ENCODE results near the gene GALNT1. TPM values are rescaled to one million over a fixed set of nuclear protein-coding genes. Genes with fewer than 3 reads are reported as not detected.

Gene GALNT1
- polyA plus RNA-seq, 1 donor (not counting 4 experiments of a cell fraction or from before 2014, with no cell fraction given) = 69.4 TPM

DNA sequence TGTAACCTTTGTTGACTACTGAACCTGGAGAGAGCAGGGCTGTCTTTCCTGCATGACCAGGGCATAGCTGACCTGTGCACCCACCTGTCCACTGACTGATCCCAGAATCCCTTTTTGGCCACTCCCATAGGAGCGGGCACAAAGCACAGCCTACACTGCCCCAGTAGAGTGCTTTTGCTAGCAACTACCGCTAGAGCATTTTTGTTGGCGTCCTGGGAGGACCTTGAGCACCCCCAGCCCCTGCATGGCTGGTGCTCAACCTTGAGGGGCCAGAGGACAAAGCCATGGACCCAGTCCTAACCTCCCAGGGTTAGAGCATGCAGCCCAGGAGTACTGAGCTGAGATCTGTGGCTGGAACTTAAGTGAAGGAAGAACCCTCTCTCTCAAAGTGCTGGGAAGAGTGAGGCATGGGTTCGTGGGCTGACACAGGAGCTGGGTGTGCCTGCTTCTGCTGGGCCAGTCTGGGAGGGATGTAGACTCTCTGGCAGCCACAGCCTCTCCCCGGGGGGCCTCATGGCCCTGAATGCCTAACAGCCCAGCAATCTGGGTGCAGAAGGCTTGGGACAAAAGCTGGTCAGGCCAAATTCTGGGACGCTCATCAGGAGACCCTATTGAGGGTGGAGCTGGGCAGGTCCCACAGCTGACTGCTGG, 140.0 kb downstream of the GALNT1 start:
- dilution Hi-C loops (cut with MboI; ENCODE audit: extremely low pct_ligation_motif_present, low sequenced_read_pairs) = no loop called here
- no peak for TF ChIP-seq EZH2 (IDR thresholded peaks at IDR 0.05; ENCODE audit: low read length)
- TF ChIP-seq, protein P1, sequence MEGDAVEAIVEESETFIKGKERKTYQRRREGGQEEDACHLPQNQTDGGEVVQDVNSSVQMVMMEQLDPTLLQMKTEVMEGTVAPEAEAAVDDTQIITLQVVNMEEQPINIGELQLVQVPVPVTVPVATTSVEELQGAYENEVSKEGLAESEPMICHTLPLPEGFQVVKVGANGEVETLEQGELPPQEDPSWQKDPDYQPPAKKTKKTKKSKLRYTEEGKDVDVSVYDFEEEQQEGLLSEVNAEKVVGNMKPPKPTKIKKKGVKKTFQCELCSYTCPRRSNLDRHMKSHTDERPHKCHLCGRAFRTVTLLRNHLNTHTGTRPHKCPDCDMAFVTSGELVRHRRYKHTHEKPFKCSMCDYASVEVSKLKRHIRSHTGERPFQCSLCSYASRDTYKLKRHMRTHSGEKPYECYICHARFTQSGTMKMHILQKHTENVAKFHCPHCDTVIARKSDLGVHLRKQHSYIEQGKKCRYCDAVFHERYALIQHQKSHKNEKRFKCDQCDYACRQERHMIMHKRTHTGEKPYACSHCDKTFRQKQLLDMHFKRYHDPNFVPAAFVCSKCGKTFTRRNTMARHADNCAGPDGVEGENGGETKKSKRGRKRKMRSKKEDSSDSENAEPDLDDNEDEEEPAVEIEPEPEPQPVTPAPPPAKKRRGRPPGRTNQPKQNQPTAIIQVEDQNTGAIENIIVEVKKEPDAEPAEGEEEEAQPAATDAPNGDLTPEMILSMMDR (optimal IDR thresholded peaks at IDR 0.05 in 1 of 3, IDR thresholded peaks at IDR 0.05 in 1 of 3, conservative IDR thresholded peaks at IDR 0.05 in 1 of 3; ENCODE audit: extremely low read depth in 1 of 3, insufficient read depth in 2 of 3, low read length in 3 of 3) = no peak
- H3K27ac ChIP-seq (ENCODE audit: control insufficient read depth, insufficient read depth, low read length) = no peak overlapping the region
- H2AFZ ChIP-seq (ENCODE audit: control insufficient read depth, low read length) = no peak overlapping the region
- no peaks in the 10 kb centered on the region for H3K79me2 ChIP-seq (ENCODE audit: control insufficient read depth, insufficient read depth, low read length)
- H3K4me3 ChIP-seq (ENCODE audit: control insufficient read depth in 2 of 3, extremely low read depth in 1 of 3, insufficient read depth in 2 of 3, low read depth in 1 of 3, low read length in 3 of 3) = no peak overlapping the region
- DNase-seq (ENCODE audit: low read depth, low spot score) (no peak), FAIRE-seq (no peak)
- H3K4me2 ChIP-seq (ENCODE audit: control insufficient read depth, extremely low read depth, insufficient read depth, low read depth, low read length) = no peak overlapping the region
- H3K36me3 ChIP-seq (ENCODE audit: control insufficient read depth in 2 of 2, extremely low read depth in 1 of 2, insufficient read depth in 2 of 2, low read length in 2 of 2) = no peaks in the 10 kb centered on the region
- no peaks in the 10 kb centered on the region for H3K9me1 ChIP-seq (ENCODE audit: control insufficient read depth, extremely low read depth, insufficient read depth, low read length)
- H3K9ac ChIP-seq (ENCODE audit: control insufficient read depth, extremely low read depth, insufficient read depth, low read length) = no peak overlapping the region
- H3K27me3 ChIP-seq (ENCODE audit: control insufficient read depth, extremely low read depth, insufficient read depth, low read length) = peaks cover 10% of the 10 kb centered on the region
- no peaks in the 10 kb centered on the region for H4K20me1 ChIP-seq (ENCODE audit: control insufficient read depth, extremely low read depth, insufficient read depth, low read length)
- H3K9me3 ChIP-seq (ENCODE audit: control insufficient read depth, low read depth, low read length) = no peaks in the 10 kb centered on the region
- no peaks in the 10 kb centered on the region for H3K4me1 ChIP-seq (ENCODE audit: control insufficient read depth, extremely low read depth, insufficient read depth, low read length)

- FAIRE-seq (no peak), DNase-seq (ENCODE audit: low read depth, low spot score) (no peak)
- TF ChIP-seq EZH2 (IDR thresholded peaks at IDR 0.05; ENCODE audit: low read length) = no peak
- TF ChIP-seq, protein P1 (optimal IDR thresholded peaks at IDR 0.05 in 1 of 3, IDR thresholded peaks at IDR 0.05 in 1 of 3, conservative IDR thresholded peaks at IDR 0.05 in 1 of 3; ENCODE audit: extremely low read depth in 1 of 3, insufficient read depth in 2 of 3, low read length in 3 of 3) = no peak
- Histone ChIP-seq H3K4me3 (ENCODE audit: control insufficient read depth in 2 of 3, extremely low read depth in 1 of 3, insufficient read depth in 2 of 3, low read depth in 1 of 3, low read length in 3 of 3) (no peak overlapping the region), H3K36me3 (ENCODE audit: control insufficient read depth in 2 of 2, extremely low read depth in 1 of 2, insufficient read depth in 2 of 2, low read length in 2 of 2) (no peaks in the 10 kb centered on the region), H3K9ac (ENCODE audit: control insufficient read depth, extremely low read depth, insufficient read depth, low read length) (no peak overlapping the region), H3K27me3 (ENCODE audit: control insufficient read depth, extremely low read depth, insufficient read depth, low read length) (peaks cover 5% of the 10 kb centered on the region), H3K9me3 (ENCODE audit: control insufficient read depth, low read depth, low read length) (no peaks in the 10 kb centered on the region), H3K4me1 (ENCODE audit: control insufficient read depth, extremely low read depth, insufficient read depth, low read length) (no peaks in the 10 kb centered on the region), H4K20me1 (ENCODE audit: control insufficient read depth, extremely low read depth, insufficient read depth, low read length) (no peaks in the 10 kb centered on the region), H2AFZ (ENCODE audit: control insufficient read depth, low read length) (no peak overlapping the region), H3K4me2 (ENCODE audit: control insufficient read depth, extremely low read depth, insufficient read depth, low read depth, low read length) (no peak overlapping the region), H3K27ac (ENCODE audit: control insufficient read depth, insufficient read depth, low read length) (no peak overlapping the region), H3K9me1 (ENCODE audit: control insufficient read depth, extremely low read depth, insufficient read depth, low read length) (no peaks in the 10 kb centered on the region), H3K79me2 (ENCODE audit: control insufficient read depth, insufficient read depth, low read length) (no peaks in the 10 kb centered on the region)
- dilution Hi-C loops (cut with MboI; ENCODE audit: extremely low pct_ligation_motif_present, low sequenced_read_pairs) = no loop called here
Observed at GRCh38 chr18:35728676-35729075, 147.1 kb downstream of the GALNT1 start.

Measured in keratinocyte (primary cell).